ENCODE results near the gene CHAC1.
"Not testable (repeated sequence)": the region's sequence is repeated elsewhere in the genome, so short reads cannot be mapped to it uniquely, and the experiment has no call there.

DNA sequence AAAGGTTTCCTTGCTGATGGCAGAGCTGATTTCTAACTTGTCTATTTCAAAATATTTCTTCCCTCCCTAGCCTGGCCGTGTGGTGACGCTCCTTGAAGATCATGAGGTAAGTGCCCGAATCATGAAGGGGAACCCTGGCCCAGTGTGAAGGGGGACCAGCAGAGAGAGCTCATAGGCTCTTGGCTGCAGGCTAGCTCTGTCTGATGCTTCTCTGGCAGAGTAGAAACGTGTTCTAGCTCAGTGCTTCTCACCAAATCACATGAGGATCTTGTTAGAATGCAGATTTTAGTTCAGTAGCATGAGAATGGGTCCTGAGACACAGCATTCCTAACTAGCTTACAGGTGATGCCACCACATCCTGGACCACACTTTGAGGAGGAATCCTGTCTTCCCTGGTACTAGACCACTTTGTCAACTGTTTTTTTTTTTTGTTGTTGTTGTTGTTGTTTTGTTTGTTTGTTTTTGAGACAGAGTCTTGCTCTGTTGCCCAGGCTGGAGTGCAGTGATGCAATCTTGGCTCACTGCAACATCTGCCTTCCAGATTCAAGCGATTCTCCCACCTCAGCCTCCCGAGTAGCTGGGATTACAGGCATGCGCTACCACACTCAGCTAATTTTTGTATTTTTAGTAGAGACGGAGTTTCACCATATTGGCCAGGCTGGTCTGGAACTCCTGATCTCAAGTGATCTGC lies 1.0 kb downstream of the CHAC1 start:
- TF ChIP-seq, protein P1, sequence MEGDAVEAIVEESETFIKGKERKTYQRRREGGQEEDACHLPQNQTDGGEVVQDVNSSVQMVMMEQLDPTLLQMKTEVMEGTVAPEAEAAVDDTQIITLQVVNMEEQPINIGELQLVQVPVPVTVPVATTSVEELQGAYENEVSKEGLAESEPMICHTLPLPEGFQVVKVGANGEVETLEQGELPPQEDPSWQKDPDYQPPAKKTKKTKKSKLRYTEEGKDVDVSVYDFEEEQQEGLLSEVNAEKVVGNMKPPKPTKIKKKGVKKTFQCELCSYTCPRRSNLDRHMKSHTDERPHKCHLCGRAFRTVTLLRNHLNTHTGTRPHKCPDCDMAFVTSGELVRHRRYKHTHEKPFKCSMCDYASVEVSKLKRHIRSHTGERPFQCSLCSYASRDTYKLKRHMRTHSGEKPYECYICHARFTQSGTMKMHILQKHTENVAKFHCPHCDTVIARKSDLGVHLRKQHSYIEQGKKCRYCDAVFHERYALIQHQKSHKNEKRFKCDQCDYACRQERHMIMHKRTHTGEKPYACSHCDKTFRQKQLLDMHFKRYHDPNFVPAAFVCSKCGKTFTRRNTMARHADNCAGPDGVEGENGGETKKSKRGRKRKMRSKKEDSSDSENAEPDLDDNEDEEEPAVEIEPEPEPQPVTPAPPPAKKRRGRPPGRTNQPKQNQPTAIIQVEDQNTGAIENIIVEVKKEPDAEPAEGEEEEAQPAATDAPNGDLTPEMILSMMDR (conservative IDR thresholded peaks at IDR 0.05; ENCODE audit: low read length) = not testable (repeated sequence)
- not testable (repeated sequence) for TF ChIP-seq EZH2phosphoT487 (IDR thresholded peaks at IDR 0.05; ENCODE audit: borderline replicate concordance)
